GM21367 (cell line): ENCODE results near the gene CPD.

Experiments used
- ATAC-seq: cut with Tn5 transposase; IDR thresholded peaks from one replicate; pipeline ENCODE4 v1.9.1; 2021; ENCODE audit not compliant: unreplicated experiment

CPD gene

DNA sequence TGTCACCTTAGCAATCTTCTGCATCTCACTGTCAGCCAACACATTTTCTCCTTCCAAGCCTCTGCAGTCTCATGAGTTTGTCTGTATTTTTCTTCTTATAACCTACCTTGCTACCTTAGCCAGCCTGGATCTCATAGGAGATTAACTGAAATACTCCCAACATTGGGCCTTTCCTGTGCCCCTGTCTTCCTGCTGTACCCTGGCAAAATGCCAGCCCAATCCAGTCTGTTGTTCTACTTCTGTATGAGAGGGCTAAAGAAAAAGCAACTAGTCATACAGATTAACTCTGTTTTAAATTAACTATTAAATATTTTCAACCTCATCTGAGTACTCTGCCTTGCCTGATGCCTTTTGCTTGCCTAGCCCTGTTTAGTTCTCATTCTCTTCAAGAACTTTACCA is 116.9 kb downstream of the CPD start:
- ATAC-seq = no peak

DNA sequence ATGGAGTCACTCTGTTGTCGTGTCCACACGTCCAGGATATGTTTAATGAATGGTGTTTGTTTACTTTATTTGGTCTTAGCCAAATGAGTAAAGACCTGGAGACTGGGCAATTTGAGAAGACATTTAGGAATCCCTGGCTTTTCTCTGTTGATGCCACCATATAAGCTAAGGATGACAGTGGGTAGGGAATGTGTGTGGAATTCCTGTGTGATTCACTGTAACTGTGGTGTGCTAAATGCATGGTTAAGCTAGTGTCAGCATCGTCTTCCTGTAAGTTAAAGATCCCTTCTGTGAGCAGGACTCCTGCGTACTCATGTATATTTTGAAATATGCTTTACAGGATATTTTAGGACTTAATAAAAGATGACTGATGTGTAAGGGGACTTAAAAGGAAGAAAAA is 124.8 kb downstream of the CPD start:
- no peak for ATAC-seq

DNA sequence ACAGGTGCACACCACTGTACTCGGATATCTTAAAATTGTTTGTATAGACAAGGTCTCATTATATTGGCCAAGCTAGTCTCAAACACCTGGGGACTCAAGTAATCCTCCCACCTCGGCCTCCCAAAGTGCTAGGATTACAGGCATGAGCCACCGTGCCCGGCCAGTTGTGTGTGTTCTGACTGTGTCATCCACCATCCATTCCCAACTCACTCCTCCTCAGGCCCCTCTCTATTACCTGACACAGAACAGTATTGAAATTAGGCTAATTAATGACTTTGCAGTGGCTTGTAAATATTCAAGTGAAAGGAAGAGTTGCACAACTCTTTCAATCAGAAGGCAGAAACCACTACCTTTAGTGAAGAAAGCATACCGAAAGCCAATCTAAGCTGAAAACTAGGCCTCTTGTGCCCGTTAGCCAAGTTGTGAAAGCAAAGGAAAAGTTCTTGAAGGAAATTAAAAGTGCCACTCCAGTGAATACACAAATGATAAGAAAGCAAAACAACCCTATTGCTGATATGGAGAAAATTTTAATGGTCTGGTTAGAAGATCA is 127.2 kb downstream of the CPD start:
- no peak for ATAC-seq

DNA sequence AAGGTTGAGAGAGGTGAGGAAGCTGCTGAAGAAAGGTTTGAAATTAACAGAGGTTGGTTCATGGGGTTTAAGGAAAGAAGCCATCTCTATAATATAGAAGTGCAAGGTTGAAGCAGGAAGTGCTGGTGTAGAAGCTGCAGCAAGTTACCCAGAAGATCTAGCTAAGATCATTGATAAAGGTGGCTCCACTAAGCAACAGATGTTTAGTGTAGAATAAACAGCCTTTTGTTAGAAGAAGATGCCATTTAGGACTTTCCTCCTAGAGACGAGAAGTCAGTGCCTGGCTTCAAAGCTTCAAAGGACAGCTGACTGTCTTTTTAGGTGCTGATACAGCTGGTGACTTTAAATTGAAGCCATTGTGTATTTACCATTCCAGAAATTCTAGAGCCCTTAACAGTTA is 127.8 kb downstream of the CPD start:
- ATAC-seq = no peak

DNA sequence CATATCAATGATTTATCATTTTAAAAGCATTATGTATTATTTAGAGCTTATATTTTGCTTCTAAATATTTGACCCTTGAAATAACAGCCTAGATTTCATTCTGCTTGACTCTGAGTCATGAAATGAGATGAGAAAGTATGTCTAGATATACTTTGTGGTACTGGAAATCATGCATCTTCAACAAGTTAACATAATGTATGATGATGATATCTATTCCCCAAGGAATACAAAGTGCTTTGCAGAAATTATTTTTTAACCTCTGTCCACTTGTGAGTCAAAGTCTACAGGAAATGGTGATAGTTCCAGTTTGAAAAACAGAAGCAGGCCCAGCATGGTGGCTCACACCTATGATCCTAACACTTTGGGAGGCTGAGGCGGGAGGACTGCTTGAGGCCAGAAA is 134.6 kb downstream of the CPD start:
- ATAC-seq = no peak

DNA sequence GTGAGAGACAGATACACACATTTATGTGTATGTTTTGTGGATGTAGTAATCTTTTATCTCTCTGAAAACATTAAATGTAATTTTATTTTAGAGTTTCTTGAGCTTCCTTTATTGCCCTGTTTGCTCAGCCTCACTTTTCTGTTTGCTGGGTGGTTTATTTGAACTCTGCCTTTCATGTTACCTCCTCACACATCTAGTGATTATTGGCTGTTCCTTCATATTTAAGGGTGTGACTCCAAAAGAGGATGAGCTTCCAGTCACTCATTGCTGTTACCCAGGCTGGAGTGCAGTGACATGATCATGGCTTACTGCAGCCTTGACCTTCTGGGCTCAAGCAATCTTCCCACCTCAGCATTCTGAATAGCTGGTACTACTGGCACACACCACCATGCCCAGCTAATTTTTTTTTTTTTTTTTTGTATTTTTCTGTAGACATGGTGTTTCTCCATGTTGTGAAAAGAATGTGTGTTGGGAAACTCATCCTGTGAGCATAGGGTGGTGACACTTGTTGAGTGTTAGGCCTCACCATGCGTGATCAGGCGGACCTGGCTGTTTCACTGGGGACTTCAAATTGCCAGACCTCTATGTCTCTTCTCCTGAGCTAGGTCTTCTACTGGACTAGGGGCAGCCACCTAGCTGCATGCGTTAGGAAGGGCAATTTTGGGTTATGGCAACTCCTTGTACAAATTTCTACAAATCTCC is 136.3 kb downstream of the CPD start:
- no peak for ATAC-seq

DNA sequence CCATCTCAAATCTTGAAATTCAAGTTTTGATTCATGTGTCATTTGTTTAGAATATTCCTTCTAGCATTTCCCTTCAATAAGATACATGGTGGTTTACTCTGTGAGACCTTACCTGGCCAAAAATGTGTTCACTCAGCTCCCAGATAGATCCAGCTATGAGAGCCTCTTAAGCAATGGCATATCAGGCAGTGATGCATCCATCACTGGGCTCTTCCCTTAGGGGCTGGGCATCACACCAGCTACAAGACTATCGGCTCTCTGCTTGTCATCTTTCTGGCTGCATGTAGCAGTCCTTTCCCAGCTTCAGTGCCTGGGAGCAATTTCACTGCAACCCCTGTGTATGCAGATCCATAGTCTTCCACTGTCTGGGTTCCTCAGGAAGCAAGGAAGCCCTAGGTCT is 139.1 kb downstream of the CPD start:
- ATAC-seq = no peak

DNA sequence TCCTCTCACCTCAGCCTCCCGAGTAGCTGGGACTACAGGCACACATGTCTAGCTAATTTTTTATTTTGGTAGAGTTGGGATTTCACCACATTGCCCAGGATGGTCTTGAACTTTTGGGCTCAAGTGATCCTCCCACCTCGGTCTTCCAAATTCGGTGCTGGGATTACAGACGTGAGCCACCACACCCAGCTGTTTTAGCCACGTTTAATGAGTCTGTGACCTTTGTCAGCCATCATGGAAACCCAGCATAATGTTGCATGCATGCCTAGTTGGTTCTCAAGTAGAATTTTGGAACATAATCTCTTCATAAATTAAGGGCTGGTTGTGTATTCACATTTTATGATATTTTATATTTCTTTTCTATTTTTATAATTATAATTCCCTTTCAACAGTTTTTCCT is 140.4 kb downstream of the CPD start:
- no peak for ATAC-seq
